CD14-positive monocyte (primary cell): ENCODE results near the gene SLC28A3. TPM values are rescaled to one million over a fixed set of nuclear protein-coding genes. Genes with fewer than 3 reads are reported as not detected.

ENCODE experiments used
- DNase-seq, 3 donors: peaks; one replicate each; pipeline ENCODE4 v3.0.0-alpha.2; 2011 to 2022
- H2AFZ ChIP-seq: 2 replicates; pipeline ENCODE4 v1.6.0; 2012; ENCODE audit warnings: mild to moderate bottlenecking, low read depth, low read length, inconsistent platforms; ENCODE audit not compliant: insufficient read depth, poor library complexity, severe bottlenecking
- H3K27ac ChIP-seq, 2 donors: 1 replicate in 1 of 2; 2 replicates in 1 of 2; pipeline ENCODE4 v1.5.1; 2012 to 2013; ENCODE audit warnings: low read length in 2 of 2, control low read depth in 1 of 2, inconsistent platforms in 1 of 2, low read depth in 1 of 2, mild to moderate bottlenecking in 1 of 2
- H3K27me3 ChIP-seq, 2 donors: one replicate each; pipeline versions ENCODE4 v1.6.0 to v1.6.1; 2011 to 2013; ENCODE audit warnings: low read length in 2 of 2; ENCODE audit not compliant: control insufficient read depth in 2 of 2, insufficient read depth in 2 of 2
- H3K36me3 ChIP-seq, 2 donors: replicated peaks in 1 of 2; 1 replicate in 1 of 2; 2 replicates in 1 of 2; pipeline versions ENCODE4 v1.5.1 to v1.6.1; 2012 to 2013; ENCODE audit warnings: low read length in 2 of 2, control low read depth in 1 of 2, inconsistent platforms in 1 of 2, mild to moderate bottlenecking in 1 of 2; ENCODE audit not compliant: insufficient read depth in 2 of 2, control insufficient read depth in 1 of 2
- H3K4me1 ChIP-seq, 2 donors: 1 replicate in 1 of 2; 2 replicates in 1 of 2; pipeline versions ENCODE4 v1.5.1 to v1.6.1; 2012 to 2013; ENCODE audit warnings: low read length in 2 of 2, control low read depth in 1 of 2, inconsistent platforms in 1 of 2, mild to moderate bottlenecking in 1 of 2, moderate library complexity in 1 of 2; ENCODE audit not compliant: insufficient read depth in 2 of 2, control insufficient read depth in 1 of 2
- H3K4me2 ChIP-seq: replicated peaks from 2 replicates; pipeline ENCODE3; 2012; ENCODE audit warnings: low read length, moderate library complexity, mild to moderate bottlenecking; ENCODE audit not compliant: poor library complexity, severe bottlenecking; ENCODE audit errors: extremely low read depth
- H3K4me3 ChIP-seq, 3 experiments: fragments of 200-600 bp in 1 of 3; sonication (generic) in 1 of 3; replicated peaks in 1 of 3; 1 replicate in 2 of 3; 2 replicates in 1 of 3; pipeline ENCODE4 v1.5.1; 2011 to 2013; ENCODE audit warnings: low read length in 3 of 3, mild to moderate bottlenecking in 3 of 3, control low read depth in 2 of 3, low read depth in 2 of 3, inconsistent platforms in 1 of 3, moderate library complexity in 1 of 3
- H3K79me2 ChIP-seq: 2 replicates; pipeline ENCODE4 v1.6.0; 2012; ENCODE audit warnings: mild to moderate bottlenecking, control low read depth, inconsistent platforms, low read length, moderate library complexity; ENCODE audit not compliant: insufficient read depth
- H3K9ac ChIP-seq: 2 replicates; pipeline ENCODE4 v1.6.0; 2017; ENCODE audit warnings: low read length, mild to moderate bottlenecking; ENCODE audit not compliant: insufficient read depth, poor library complexity, severe bottlenecking
- H3K9me3 ChIP-seq, 2 donors: replicated peaks in 1 of 2; 1 replicate in 1 of 2; 2 replicates in 1 of 2; pipeline versions ENCODE4 v1.5.1 to v1.6.1; 2012 to 2013; ENCODE audit warnings: low read length in 2 of 2, control low read depth in 1 of 2; ENCODE audit not compliant: control insufficient read depth in 1 of 2, insufficient read depth in 1 of 2
- H4K20me1 ChIP-seq: 2 replicates; pipeline ENCODE4 v1.6.0; 2012; ENCODE audit warnings: mild to moderate bottlenecking, low read length, control low read depth, moderate library complexity; ENCODE audit not compliant: insufficient read depth
- H3K27ac Mint-ChIP-seq, 7 donors: one replicate each; pipeline ENCODE4 v1.8.0; 2020; ENCODE audit warnings: mild to moderate bottlenecking in 7 of 7, mixed read lengths in 7 of 7, moderate library complexity in 6 of 7, inconsistent platforms in 2 of 7
- H3K27me3 Mint-ChIP-seq, 3 donors: one replicate each; pipeline ENCODE4 v1.8.0; 2021 to 2022; ENCODE audit warnings: low read depth in 3 of 3, mild to moderate bottlenecking in 3 of 3, mixed read lengths in 3 of 3, moderate library complexity in 3 of 3, inconsistent platforms in 1 of 3
- H3K36me3 Mint-ChIP-seq, 2 donors: one replicate each; pipeline ENCODE4 v1.8.0; 2020; ENCODE audit warnings: mixed read lengths in 2 of 2, inconsistent platforms in 1 of 2, mild to moderate bottlenecking in 1 of 2
- H3K4me1 Mint-ChIP-seq: one replicate; pipeline ENCODE4 v1.8.0; 2020; ENCODE audit warnings: mild to moderate bottlenecking, mixed read lengths
- H3K4me3 Mint-ChIP-seq, 2 donors: one replicate each; pipeline ENCODE4 v1.8.0; 2020; ENCODE audit warnings: mild to moderate bottlenecking in 2 of 2, mixed read lengths in 2 of 2, moderate library complexity in 1 of 2
- H3K9me3 Mint-ChIP-seq, 7 donors: one replicate each; pipeline ENCODE4 v1.8.0; 2020 to 2022; ENCODE audit warnings: mixed read lengths in 7 of 7, mild to moderate bottlenecking in 6 of 7, moderate library complexity in 6 of 7, inconsistent platforms in 2 of 7
- CTCF ChIP-seq: fragments of 200-600 bp; IDR thresholded peaks from one replicate; pipeline ENCODE4 v1.8.0; 2022; ENCODE audit warnings: antibody characterized with exemption, mild to moderate bottlenecking
- WGBS: methylation state at CpG from one replicate; pipeline ENCODE4 v1.1.5; 2013; ENCODE audit warnings: missing lambda C conversion rate; ENCODE audit not compliant: insufficient coverage; 5-methylcytosine and 5-hydroxymethylcytosine counted together
- intact Hi-C, 2 donors: fragments of 100-400 bp; cut with micrococcal nuclease; formaldehyde crosslinking; loops; one replicate each; pipeline versions ENCODE4 v1.15.0 to v1.15.1; 2023
- polyA plus RNA-seq, 3 donors: library from polyadenylated mRNA; depleted of rRNA in 1 of 3; unstranded in 2 of 3; stranded (reverse) in 1 of 3; fragments of 300-500 nt in 2 of 3; fragments of >200 nt in 1 of 3; fragmentation: Illumina TruSeq in 2 of 3; gene quantifications; 1 replicate in 2 of 3; 2 replicates in 1 of 3; pipeline ENCODE4 v1.2.3, GENCODE V29; 2012 to 2021

SLC28A3 gene
- polyA plus RNA-seq, 3 donors: 1.9 TPM; not detected in 2

GRCh38 chr9:84264307-84265029 lies 76.1 kb downstream of the SLC28A3 start:
- Mint-ChIP-seq H3K9me3 (peaks cover 0 to 3% (median 0%) of the 10 kb centered on the region in 7 donors), H3K27me3 (peaks cover 0 to 2% (median 0%) of the 10 kb centered on the region in 3 donors), H3K36me3 (no peaks in the 10 kb centered on the region), H3K27ac (no peak overlapping the region), H3K4me3 (no peak overlapping the region), H3K4me1 (peaks cover 9% of the 10 kb centered on the region)
- no CpG with 5 or more reads among the region's 3 CpGs for WGBS
- H3K9ac ChIP-seq: no peak overlapping the region
- no peak for TF ChIP-seq CTCF
- H3K36me3 ChIP-seq: no peaks in the 10 kb centered on the region
- no peak overlapping the region for H3K4me3 ChIP-seq
- no peak for DNase-seq
- no peak overlapping the region for H2AFZ ChIP-seq
- H3K27ac ChIP-seq: no peak overlapping the region
- H3K4me1 ChIP-seq: peaks cover 5% of the 10 kb centered on the region in 2 donors
- intact Hi-C loops: loop anchor here in 1 of 2 donors (5.0 kb wide), 1 partner anchor 327 kb away; no protein-coding TSS in a partner anchor
- no peak overlapping the region for H3K4me2 ChIP-seq
- peaks cover 2 to 3% of the 10 kb centered on the region in 2 donors for H3K27me3 ChIP-seq
- no peaks in the 10 kb centered on the region for H3K79me2 ChIP-seq
- no peaks in the 10 kb centered on the region for H3K9me3 ChIP-seq
- H4K20me1 ChIP-seq: no peaks in the 10 kb centered on the region

- Histone ChIP-seq H3K79me2 (no peaks in the 10 kb centered on the region), H3K4me3 (no peak overlapping the region), H3K36me3 (no peaks in the 10 kb centered on the region), H3K27me3 (peaks cover 2 to 3% of the 10 kb centered on the region in 2 donors), H3K9ac (no peak overlapping the region), H3K27ac (no peak overlapping the region), H2AFZ (peak overlapping the region; percentile 43), H4K20me1 (no peaks in the 10 kb centered on the region), H3K4me1 (peaks cover 3 to 5% of the 10 kb centered on the region in 2 donors), H3K4me2 (peak overlapping the region; percentile 19), H3K9me3 (no peaks in the 10 kb centered on the region)
- Mint-ChIP-seq H3K4me1 (peaks cover 7% of the 10 kb centered on the region), H3K9me3 (peaks cover 0 to 3% (median 0%) of the 10 kb centered on the region in 7 donors), H3K4me3 (peak overlapping the region; percentile 46 to 71), H3K27ac (no peak overlapping the region), H3K36me3 (no peaks in the 10 kb centered on the region), H3K27me3 (peaks cover 0 to 4% (median 2%) of the 10 kb centered on the region in 3 donors)
- TF ChIP-seq CTCF: peak; percentile 91
- intact Hi-C loops: loop anchor here (2.0 to 5.0 kb wide), 2 partner anchors 322 to 324 kb away; no protein-coding TSS in a partner anchor
- peak; percentile 53 to 68 (median 66) for DNase-seq
- WGBS: 28% methylated on average over 7 of the region's 13 CpGs
Measured at GRCh38 chr9:84261070-84261746, 79.3 kb downstream of the SLC28A3 start.
